HG02973 (cell line): Measurements from ENCODE around the gene GABBR2.

ENCODE experiments used
- ATAC-seq: cut with Tn5 transposase; IDR thresholded peaks from one replicate; pipeline ENCODE4 v1.9.1; 2021; ENCODE audit warnings: moderate library complexity; ENCODE audit not compliant: unreplicated experiment

The GABBR2 gene

DNA sequence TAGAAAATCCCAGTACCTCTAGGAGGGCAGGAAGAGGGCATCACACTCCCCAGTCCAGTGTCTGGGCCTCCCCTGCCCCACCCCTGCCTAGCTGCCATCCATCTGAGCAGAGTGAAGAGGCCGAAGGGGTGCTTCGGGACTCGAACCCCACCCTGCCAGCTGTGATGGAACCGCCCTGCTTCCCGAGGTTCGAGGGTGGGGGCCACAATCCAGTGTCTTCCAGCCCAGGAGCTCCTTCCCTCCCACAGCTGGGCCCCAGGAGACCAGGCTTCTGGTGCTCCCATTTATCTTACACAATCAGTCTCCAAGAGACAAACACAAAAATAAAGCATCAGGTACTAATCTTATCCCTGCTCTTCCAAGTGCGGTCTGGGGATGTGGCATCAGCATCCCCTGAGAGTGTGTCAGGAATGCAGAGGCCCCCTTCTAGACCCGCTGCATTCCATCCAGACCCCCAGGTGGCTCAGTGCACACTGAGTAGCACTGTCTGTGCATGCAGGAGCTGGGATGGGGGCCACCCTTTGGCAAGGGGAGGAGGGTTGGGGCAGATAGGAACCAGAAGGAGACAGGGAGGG is 330.4 kb downstream of the GABBR2 start:
- ATAC-seq = no peak

DNA sequence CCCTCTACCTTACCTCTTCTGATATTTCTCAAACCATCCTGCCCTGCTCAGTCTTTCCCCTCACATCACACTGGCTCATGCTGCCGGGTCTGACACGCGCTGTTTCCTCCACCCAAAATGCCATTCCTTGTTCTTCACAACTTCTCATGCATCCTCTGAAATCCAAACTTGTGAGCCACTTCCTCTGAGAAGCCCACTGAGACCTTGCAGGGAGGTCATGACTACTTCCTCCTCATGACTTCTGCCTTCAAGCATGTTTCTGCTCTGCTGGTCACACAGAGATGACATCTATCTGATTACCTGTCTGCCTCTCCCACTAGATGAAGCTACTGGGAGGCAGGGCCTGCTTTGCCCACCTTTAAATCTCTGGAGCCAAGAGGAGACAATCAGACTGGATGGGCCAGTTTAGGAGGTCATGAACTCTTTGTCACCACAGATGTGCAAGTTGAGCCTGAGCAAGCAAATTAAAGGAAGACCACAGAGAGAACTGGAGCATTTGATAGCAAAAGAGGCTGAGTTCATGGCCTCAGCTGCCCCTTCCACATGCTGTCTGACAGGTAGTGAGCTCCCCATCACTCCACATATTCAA is 333.5 kb downstream of the GABBR2 start:
- ATAC-seq = no peak

GRCh38 chr9:98374385-98375051 is 334.2 kb downstream of the GABBR2 start:
- ATAC-seq = no peak

- no peak for ATAC-seq
Measured at GRCh38 chr9:98373609-98374008, 335.1 kb downstream of the GABBR2 start.

DNA sequence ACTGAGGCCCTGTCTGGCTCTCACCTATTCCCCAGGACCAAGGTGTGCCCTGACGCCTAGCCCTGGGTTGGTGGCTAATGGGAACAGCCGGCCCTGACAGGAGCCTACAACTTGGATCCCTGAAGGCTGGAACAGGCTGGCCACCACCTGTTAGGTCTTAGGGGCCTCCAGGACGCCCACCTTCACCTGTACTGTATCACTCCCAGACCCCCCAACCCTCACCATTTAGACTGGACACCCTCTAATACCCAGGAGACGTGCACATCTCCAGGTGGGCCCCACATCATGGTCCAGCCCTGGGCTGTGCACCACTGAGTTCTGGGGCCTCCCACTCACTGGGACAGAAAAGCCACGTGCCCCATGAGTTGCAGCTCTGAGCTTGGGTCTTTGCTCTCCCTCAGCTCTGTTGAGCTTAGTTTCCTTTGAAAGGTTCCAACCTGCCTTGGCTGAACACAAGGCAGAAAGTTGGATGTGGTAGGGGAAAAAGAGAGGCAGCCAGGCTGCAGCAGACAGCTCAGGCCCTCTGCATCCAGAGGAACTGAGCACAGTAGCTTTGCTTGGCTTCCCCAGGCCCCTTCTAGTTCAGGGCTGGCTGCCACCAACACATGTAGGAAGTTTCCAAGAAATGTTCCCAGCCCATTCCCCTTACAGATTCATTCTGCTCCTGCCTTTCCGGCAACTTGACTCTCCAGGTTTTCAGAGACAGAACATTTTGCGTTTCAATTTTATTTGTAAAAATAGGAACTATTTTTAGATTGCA is 336.5 kb downstream of the GABBR2 start:
- ATAC-seq = no peak

- no peak for ATAC-seq
Measured at GRCh38 chr9:98370976-98371315, 337.8 kb downstream of the GABBR2 start.

DNA sequence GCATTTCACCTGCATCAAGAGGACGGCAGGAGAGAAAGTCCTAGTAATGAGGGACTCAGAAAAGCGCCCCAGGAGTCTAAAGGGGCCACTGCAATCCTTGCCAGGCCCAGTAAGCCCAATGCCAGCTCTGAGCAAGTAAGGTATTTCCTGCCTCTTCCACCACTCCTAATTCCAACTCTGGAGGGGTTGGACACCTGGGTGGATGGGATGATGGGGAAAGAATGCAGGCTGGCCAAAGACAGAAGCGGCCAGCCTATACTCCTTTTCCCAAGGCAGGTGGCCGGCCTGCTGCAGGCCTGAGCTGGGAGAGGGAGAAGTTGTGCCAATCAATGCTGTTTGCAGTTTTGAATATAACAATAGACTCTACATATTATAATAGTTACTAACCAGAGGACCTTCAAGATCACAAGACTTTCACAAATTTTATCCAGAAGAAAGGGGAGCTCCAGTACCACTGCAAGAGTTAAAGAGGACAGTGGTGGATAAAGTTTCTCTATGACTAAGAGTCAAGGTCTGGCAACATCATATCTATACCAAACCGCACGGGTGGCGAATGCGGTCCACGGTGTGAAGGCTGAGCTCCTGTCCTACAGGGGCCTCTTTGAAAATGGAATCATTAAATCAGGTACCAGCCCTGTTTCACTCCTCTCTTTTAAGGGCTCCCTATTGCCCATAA is 338.3 kb downstream of the GABBR2 start:
- ATAC-seq = no peak

DNA sequence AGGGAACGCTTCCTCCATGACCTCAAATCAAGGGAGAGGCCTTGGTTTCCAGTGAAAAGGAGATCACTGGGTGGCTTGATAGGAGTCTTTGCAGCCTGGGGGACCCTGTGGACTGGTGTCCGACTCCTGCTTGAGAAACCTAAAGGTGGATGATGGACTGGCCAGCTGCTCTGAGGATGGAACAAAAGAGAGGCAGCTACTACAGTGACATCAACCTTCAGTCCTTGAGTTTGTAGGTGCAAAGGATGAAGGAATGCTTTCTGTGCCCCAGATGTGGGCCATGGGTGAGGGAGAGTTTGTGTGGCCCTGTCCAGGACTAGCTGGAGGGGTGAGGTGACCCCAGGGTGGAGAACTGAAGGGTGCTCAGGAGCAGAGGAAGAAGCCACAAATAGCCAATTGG is 338.8 kb downstream of the GABBR2 start:
- ATAC-seq = no peak

- ATAC-seq = no peak
Measured at GRCh38 chr9:98369471-98369870, 339.3 kb downstream of the GABBR2 start.

DNA sequence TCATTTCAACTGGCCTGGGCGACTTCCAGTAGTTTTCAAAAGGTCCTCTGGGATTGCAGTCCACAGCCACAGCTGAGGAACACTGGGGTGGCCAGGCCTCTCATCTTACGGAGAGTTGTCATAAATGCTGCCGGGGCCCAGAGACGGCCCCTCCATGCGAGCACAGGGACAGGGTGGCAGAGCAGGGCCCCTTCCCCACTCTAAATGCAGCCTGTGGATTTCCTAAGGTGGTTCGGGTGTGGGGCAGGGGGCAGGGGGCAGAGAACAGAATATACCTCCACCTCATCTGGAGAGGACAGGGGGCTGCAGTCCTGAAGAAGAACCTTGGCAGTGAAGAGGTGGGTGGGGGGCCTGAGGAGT is 339.7 kb downstream of the GABBR2 start:
- no peak for ATAC-seq

DNA sequence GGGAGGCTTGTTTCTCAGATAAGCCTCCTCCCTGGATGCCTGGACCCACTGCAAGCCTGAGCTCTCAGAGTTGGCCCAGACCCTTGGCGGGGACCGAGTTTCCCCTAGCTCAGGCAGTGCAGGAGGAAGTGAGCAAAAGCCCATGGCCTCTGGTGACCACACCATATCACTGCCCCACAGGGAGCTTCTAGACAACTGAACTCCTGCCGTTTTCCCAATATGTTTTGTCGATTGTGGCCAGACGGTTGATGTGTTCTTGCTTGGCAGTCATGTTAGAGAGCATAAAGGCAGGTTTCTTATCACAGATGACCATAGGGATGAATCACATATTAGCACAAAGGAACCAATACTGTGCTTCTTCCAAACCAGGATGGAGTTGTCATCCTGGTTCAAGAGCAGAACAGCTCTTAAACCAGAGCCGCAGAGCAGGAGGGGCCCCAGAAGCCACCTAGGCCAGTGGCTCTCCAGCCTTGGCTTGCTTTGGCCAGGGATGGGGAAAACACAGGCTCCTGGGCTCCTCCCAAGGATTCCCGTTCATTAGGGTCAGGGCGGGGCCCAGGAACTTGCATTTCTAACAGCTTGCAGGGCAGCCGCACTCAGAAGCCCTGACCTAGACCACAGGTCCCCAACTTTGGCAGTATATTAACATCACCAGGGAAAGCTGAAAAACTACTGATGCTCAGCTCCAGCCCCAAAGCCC is 340.2 kb downstream of the GABBR2 start:
- no peak for ATAC-seq

- ATAC-seq = no peak
Measured at GRCh38 chr9:98367923-98368322, 340.8 kb downstream of the GABBR2 start.

- no peak for ATAC-seq
Measured at GRCh38 chr9:98367371-98367900, 341.3 kb downstream of the GABBR2 start.

- ATAC-seq = no peak
Measured at GRCh38 chr9:98365781-98366180, 343.0 kb downstream of the GABBR2 start.

- ATAC-seq = no peak
Measured at GRCh38 chr9:98365227-98365669, 343.5 kb downstream of the GABBR2 start.

GRCh38 chr9:98364086-98364485 is 344.6 kb downstream of the GABBR2 start:
- ATAC-seq = no peak

DNA sequence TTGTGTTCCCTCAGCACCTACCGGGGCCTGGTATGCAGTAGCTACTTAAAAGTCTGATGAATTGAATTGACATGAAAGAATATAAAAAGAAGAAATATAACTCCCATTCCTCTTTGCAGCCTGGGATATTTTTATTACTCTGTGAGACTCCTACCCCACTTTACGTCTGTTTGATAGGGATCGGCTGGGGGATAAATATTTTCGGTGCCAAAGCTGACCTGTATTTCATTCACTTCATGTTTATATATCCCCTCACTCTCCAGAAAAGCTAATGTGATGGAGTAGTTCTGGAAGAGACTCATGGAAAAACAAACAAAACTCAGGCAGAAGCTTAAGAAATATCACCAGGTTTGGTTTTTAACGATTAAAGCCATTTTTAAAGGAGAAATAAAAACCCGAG is 345.1 kb downstream of the GABBR2 start:
- ATAC-seq = no peak

DNA sequence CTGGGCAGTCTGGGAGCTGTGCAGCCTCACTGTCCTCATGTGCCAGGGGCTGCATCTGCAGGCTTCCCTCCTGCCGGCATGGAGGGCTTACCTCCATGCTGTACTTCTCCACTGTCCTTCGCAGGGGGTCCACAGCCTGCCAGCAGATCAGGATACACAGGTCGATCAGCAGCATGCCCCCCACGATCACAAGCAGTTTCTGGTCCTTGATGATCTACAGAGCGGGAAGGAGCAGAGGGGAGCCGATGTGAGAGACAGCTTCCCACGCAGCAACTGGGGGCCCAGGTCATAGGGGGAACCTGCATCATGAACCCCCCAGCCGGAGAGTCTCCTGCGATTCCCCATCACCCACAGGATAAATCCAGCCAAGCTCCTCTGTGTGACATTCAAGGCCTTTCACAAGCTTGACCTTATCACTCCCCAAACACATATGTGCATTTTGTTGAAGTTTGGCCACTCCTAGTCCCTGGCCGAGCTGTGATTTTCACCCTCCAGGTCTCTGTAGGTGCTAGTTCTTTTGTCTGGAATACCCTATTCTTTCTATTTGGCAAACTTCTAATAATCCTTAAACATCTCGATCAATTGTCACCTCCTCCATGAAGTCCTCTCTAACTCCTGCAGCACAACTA is 346.0 kb downstream of the GABBR2 start:
- no peak for ATAC-seq

DNA sequence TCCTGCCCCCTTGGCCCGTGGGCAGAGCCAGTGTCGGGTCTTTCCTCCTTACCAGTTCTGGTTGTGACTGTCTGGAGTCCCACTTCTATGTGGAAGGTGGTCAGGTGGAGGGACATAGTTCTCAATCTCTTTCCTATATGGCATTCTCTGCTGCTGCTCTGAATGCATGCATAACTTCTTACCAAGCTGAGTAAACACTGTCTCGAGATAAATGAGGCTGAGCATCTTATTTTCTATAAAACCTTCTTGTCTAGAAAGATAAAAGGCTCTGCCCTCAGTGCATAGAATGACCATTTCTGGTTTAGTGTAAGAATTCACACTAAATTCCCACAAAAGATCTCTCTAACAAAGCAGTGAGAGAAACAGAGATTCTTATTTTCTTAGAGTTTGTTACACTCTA is 347.1 kb downstream of the GABBR2 start:
- no peak for ATAC-seq

GRCh38 chr9:98360176-98360708 is 348.5 kb downstream of the GABBR2 start:
- no peak for ATAC-seq
